ENCODE data around the gene ZNF524.

- TF ChIP-seq, protein P1, sequence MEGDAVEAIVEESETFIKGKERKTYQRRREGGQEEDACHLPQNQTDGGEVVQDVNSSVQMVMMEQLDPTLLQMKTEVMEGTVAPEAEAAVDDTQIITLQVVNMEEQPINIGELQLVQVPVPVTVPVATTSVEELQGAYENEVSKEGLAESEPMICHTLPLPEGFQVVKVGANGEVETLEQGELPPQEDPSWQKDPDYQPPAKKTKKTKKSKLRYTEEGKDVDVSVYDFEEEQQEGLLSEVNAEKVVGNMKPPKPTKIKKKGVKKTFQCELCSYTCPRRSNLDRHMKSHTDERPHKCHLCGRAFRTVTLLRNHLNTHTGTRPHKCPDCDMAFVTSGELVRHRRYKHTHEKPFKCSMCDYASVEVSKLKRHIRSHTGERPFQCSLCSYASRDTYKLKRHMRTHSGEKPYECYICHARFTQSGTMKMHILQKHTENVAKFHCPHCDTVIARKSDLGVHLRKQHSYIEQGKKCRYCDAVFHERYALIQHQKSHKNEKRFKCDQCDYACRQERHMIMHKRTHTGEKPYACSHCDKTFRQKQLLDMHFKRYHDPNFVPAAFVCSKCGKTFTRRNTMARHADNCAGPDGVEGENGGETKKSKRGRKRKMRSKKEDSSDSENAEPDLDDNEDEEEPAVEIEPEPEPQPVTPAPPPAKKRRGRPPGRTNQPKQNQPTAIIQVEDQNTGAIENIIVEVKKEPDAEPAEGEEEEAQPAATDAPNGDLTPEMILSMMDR (IDR thresholded peaks at IDR 0.05; ENCODE audit: low read depth, low read length), result no peak
- no peak for TF ChIP-seq EZH2phosphoT487 (IDR thresholded peaks at IDR 0.05; ENCODE audit: low read depth)
Measured at GRCh38 chr19:55590617-55591016, 9.5 kb upstream of the ZNF524 start.

Measured in OCI-LY3 (cell line).